ENCODE measurements around the gene NECTIN2.

DNA sequence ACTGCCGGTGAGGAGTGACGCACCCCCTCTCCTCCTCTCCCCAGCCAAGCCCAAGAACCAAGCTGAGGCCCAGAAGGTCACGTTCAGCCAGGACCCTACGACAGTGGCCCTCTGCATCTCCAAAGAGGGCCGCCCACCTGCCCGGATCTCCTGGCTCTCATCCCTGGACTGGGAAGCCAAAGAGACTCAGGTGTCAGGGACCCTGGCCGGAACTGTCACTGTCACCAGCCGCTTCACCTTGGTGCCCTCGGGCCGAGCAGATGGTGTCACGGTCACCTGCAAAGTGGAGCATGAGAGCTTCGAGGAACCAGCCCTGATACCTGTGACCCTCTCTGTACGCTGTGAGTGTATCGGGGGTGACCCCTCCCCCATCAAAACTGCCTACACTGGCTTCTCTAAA is 25.7 kb downstream of the NECTIN2 start:
- TF ChIP-seq EZH2 (IDR thresholded peaks at IDR 0.05; ENCODE audit: low read depth) = no peak
- TF ChIP-seq, protein P1, sequence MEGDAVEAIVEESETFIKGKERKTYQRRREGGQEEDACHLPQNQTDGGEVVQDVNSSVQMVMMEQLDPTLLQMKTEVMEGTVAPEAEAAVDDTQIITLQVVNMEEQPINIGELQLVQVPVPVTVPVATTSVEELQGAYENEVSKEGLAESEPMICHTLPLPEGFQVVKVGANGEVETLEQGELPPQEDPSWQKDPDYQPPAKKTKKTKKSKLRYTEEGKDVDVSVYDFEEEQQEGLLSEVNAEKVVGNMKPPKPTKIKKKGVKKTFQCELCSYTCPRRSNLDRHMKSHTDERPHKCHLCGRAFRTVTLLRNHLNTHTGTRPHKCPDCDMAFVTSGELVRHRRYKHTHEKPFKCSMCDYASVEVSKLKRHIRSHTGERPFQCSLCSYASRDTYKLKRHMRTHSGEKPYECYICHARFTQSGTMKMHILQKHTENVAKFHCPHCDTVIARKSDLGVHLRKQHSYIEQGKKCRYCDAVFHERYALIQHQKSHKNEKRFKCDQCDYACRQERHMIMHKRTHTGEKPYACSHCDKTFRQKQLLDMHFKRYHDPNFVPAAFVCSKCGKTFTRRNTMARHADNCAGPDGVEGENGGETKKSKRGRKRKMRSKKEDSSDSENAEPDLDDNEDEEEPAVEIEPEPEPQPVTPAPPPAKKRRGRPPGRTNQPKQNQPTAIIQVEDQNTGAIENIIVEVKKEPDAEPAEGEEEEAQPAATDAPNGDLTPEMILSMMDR (conservative IDR thresholded peaks at IDR 0.05) = no peak
